ENCODE measurements around the gene TPM1. TPM values are rescaled to one million over a fixed set of nuclear protein-coding genes. Genes with fewer than 3 reads are reported as not detected.
A peak's percentile ranks its signal among the peaks of the same experiment; 100 is the strongest.
"Not testable (repeated sequence)": the region's sequence is repeated elsewhere in the genome, so short reads cannot be mapped to it uniquely, and the experiment has no call there.

The TPM1 gene
- total RNA-seq, 2 donors from 2014 or later, result 8,049 to 9,104 TPM

- DNase-seq, result no peak
- intact Hi-C loops (cut with DNase I), result no loop called here
- ATAC-seq, result no peak
Observed at GRCh38 chr15:63082366-63082765, 39.8 kb downstream of the TPM1 start.

- intact Hi-C loops (cut with DNase I), result no loop called here
- DNase-seq, result no peak
- peak; percentile 62 to 73 for ATAC-seq
Observed at GRCh38 chr15:63083044-63083443, 40.5 kb downstream of the TPM1 start.

GRCh38 chr15:63083541-63083940 lies 41.0 kb downstream of the TPM1 start:
- DNase-seq (no peak), ATAC-seq (peak in 1 of 2 donors; percentile 6)
- intact Hi-C loops (cut with DNase I), result no loop called here

- DNase-seq, result no peak
- ATAC-seq, result no peak
- intact Hi-C loops (cut with DNase I), result no loop called here
Observed at GRCh38 chr15:63084806-63085205, 42.3 kb downstream of the TPM1 start.

- DNase-seq, result no peak
- intact Hi-C loops (cut with DNase I), result no loop called here
- ATAC-seq, result no peak
Observed at GRCh38 chr15:63085289-63085688, 42.7 kb downstream of the TPM1 start.

GRCh38 chr15:63086271-63086670 lies 43.7 kb downstream of the TPM1 start:
- no peak for ATAC-seq
- DNase-seq, result no peak
- intact Hi-C loops (cut with DNase I), result no loop called here

- ATAC-seq (no peak), DNase-seq (no peak)
- intact Hi-C loops (cut with DNase I), result no loop called here
Observed at GRCh38 chr15:63086947-63087346, 44.4 kb downstream of the TPM1 start.

- DNase-seq (no peak), ATAC-seq (no peak)
- intact Hi-C loops (cut with DNase I), result no loop called here
Observed at GRCh38 chr15:63088533-63089245, 46.1 kb downstream of the TPM1 start.

- DNase-seq (no peak), ATAC-seq (peak; percentile 56 to 75)
- intact Hi-C loops (cut with DNase I), result loop anchor here in 1 of 2 donors (5.0 kb wide), 2 partner anchors 42 to 242 kb away; no protein-coding TSS in a partner anchor
Observed at GRCh38 chr15:63089260-63090043, 46.9 kb downstream of the TPM1 start.

GRCh38 chr15:63090472-63090871 lies 47.9 kb downstream of the TPM1 start:
- DNase-seq, result no peak
- ATAC-seq, result no peak
- intact Hi-C loops (cut with DNase I), result loop anchor here in 1 of 2 donors (5.0 kb wide), 2 partner anchors 43 to 243 kb away; no protein-coding TSS in a partner anchor

- DNase-seq, result no peak
- no peak for ATAC-seq
- intact Hi-C loops (cut with DNase I), result loop anchor here in 1 of 2 donors (5.0 kb wide), 2 partner anchors 44 to 244 kb away; no protein-coding TSS in a partner anchor
Observed at GRCh38 chr15:63090887-63091286, 48.3 kb downstream of the TPM1 start.

- no peak for ATAC-seq
- no peak for DNase-seq
- intact Hi-C loops (cut with DNase I), result loop anchor here (2.0 to 5.0 kb wide), 4 partner anchors 43 to 309 kb away; no protein-coding TSS in a partner anchor
Observed at GRCh38 chr15:63091679-63092446, 49.3 kb downstream of the TPM1 start.

- ATAC-seq (peak; percentile 93), DNase-seq (peak; percentile 78)
- intact Hi-C loops (cut with DNase I), result loop anchor here (1.0 to 5.0 kb wide), 5 partner anchors 45 to 311 kb away; no protein-coding TSS in a partner anchor
Observed at GRCh38 chr15:63093486-63094205, 51.1 kb downstream of the TPM1 start.

- ATAC-seq, result peak; percentile 42 to 58
- no peak for DNase-seq
- intact Hi-C loops (cut with DNase I), result loop anchor here in 1 of 2 donors (5.0 kb wide), 2 partner anchors 47 to 247 kb away; no protein-coding TSS in a partner anchor
Observed at GRCh38 chr15:63094495-63094931, 52.0 kb downstream of the TPM1 start.

GRCh38 chr15:63096178-63096577 lies 53.6 kb downstream of the TPM1 start:
- ATAC-seq, result no peak
- intact Hi-C loops (cut with DNase I), result no loop called here

GRCh38 chr15:63098901-63099300 lies 56.4 kb downstream of the TPM1 start:
- DNase-seq; ATAC-seq; intact Hi-C loops (cut with DNase I): not testable (repeated sequence)

More at GRCh38 chr15:63096178-63096577, 53.6 kb downstream of the TPM1 start:
- DNase-seq, result no peak

GRCh38 chr15:63099581-63099980 lies 57.0 kb downstream of the TPM1 start:
- ATAC-seq; intact Hi-C loops (cut with DNase I); DNase-seq: not testable (repeated sequence)

- DNase-seq (no peak), ATAC-seq (no peak)
- intact Hi-C loops (cut with DNase I), result no loop called here
Observed at GRCh38 chr15:63103416-63103815, 60.9 kb downstream of the TPM1 start.
